Fibroblast of villous mesenchyme (primary cell): ENCODE data around the gene AARSD1. TPM values are rescaled to one million over a fixed set of nuclear protein-coding genes. Genes with fewer than 3 reads are reported as not detected.
"Not testable (repeated sequence)": the region's sequence is repeated elsewhere in the genome, so short reads cannot be mapped to it uniquely, and the experiment has no call there.

ENCODE experiments used
- DNase-seq: peaks from one replicate; pipeline ENCODE4 v3.0.0-alpha.2; 2010; ENCODE audit warnings: low read depth
- H3K4me3 ChIP-seq: 2 replicates; pipeline ENCODE4 v1.5.1; 2011; ENCODE audit warnings: low read depth, mild to moderate bottlenecking, low read length
- total RNA-seq: library from RNA; depleted of rRNA; stranded (reverse); fragments of >200 nt; gene quantifications from 2 replicates; pipeline ENCODE4 v1.2.3, GENCODE V29; 2012
- TF ChIP-seq, protein P1 (sequence below): IDR thresholded peaks from 2 replicates; pipeline ENCODE4 v1.5.1; 2012; ENCODE audit warnings: low read depth, mild to moderate bottlenecking, low read length; ENCODE audit not compliant: insufficient read depth

Gene AARSD1
- total RNA-seq, 1 donor: 16.0 TPM

DNA sequence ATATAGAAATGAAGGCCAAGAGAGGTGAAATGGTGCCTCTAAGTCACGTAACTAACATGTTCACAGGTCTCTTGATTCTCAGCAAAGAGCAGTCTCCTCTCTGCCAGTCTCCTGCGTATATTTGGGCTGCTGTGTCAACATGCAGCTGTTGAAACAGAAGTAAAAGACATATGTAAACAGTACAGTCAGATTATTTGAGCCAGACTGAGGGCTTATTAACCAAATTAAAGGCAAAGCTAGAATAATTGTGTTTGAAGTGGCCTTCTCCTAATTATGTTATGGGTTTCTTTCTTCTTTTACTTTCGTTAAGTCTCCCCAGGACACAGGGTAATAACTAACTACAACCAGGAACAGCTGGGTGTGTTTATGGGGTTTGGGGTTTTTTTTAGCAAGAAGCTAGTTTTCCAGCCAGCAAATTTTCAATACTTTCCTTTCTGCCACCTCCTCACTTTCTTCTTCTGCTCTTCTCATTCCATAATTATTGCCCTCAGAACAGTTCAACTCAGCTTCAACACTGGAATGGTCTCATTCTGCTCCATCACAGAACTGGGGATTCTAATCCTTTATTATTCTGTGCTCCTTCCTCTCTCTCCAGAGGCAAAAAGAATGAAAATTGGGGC is 45.2 kb downstream of the AARSD1 start:
- no peak for DNase-seq
- H3K4me3 ChIP-seq: no peak overlapping the region
- TF ChIP-seq, protein P1, sequence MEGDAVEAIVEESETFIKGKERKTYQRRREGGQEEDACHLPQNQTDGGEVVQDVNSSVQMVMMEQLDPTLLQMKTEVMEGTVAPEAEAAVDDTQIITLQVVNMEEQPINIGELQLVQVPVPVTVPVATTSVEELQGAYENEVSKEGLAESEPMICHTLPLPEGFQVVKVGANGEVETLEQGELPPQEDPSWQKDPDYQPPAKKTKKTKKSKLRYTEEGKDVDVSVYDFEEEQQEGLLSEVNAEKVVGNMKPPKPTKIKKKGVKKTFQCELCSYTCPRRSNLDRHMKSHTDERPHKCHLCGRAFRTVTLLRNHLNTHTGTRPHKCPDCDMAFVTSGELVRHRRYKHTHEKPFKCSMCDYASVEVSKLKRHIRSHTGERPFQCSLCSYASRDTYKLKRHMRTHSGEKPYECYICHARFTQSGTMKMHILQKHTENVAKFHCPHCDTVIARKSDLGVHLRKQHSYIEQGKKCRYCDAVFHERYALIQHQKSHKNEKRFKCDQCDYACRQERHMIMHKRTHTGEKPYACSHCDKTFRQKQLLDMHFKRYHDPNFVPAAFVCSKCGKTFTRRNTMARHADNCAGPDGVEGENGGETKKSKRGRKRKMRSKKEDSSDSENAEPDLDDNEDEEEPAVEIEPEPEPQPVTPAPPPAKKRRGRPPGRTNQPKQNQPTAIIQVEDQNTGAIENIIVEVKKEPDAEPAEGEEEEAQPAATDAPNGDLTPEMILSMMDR: no peak

GRCh38 chr17:42917236-42917603 is 47.0 kb downstream of the AARSD1 start:
- DNase-seq: no peak

GRCh38 chr17:42916388-42917235 is 47.6 kb downstream of the AARSD1 start:
- H3K4me3 ChIP-seq, DNase-seq: not testable (repeated sequence)

More at GRCh38 chr17:42917236-42917603, 47.0 kb downstream of the AARSD1 start:
- TF ChIP-seq, protein P1: no peak
- H3K4me3 ChIP-seq: no peak overlapping the region

DNA sequence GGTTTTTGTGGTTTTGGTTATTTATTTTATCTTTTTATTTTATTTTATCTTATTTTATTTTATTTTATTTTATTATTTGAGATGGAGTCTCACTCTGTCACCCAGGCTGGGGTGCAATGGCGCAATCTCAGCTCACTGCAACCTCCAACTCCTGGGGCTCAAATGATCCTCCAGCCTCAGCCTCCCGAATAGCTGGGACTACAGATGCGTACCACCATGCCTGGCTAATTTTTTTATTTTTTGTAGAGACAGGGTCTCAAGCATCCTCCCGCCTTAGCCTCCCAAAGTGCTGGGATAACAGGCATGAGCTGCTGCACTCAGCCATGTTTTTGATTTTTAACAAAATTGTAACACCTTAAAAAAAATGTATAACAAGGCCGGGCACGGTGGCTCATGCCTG is 49.0 kb downstream of the AARSD1 start:
- H3K4me3 ChIP-seq, DNase-seq: not testable (repeated sequence)

DNA sequence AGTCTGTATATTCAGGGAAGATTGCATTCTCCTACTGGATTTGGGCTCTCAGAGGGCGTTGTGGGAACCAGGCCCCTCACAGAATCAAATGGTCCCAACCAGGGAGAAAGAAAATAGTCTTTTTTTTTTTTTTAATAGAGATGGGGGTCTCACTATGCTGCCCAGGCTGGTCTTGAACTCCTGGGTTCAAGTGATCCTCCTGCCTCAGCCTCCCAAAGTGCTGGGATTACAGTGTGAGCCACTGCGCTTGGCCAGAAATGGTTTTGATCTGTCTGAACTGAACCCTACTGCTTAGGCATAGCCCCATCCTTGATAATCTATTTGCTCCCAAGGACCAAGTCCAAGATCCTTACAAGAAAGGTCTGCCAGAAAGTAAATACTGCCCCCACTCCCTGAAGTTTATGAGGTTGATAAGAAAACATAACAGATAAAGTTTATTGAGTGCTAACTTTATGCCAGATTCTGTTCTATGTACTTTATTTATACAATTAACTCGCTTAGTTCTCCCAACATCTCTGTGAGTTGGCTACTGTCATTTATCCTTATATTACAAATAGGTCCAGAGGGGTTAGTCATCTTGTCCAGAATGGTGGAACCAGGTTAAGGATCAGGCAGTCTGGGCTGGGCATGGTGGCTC is 50.2 kb downstream of the AARSD1 start:
- TF ChIP-seq, protein P1: no peak
- no peak overlapping the region for H3K4me3 ChIP-seq
- peak; percentile 20 for DNase-seq

GRCh38 chr17:42913522-42913921 is 50.7 kb downstream of the AARSD1 start:
- no peak for DNase-seq
- H3K4me3 ChIP-seq: no peak overlapping the region

DNA sequence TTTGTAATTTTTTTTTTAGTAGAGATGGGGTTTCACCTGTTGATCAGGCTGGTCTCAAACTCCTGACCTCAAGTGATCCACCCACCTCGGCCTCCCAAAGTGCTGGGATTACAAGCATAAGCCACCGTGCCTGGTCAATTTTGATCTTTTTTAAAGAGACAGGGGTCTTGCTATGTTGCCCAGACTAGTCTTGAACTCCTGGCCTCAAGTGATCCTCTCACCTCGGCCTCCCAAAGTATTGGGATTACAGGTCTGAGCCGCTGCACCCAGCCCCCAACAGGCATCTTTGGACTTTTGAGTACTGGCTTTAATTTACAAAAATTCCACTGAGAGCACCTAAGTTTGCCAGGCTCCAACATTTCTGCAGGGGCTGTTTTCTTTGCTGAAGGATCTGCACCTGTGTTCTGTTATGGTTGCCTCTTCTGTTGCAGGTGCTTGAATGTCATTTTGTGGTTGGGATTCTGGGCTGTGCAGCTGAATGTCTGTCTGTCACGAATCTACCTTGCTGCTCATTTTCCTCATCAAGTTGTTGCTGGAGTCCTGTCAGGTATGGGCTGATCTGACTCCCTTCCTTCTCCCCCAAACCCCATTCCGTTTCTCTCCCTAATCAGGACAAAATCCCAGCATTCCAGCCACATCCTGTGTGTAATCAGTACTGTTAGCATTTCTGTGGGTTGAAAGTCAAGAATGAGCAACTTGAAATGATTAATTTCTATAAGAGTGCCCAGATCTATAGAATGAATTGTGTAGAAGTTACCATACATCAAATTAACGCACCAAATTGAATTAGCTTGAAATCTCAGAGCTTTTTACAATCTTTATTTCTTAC is 55.2 kb downstream of the AARSD1 start:
- TF ChIP-seq, protein P1: no peak
- peak; percentile 30 for DNase-seq
- H3K4me3 ChIP-seq: no peak overlapping the region

More at GRCh38 chr17:42913522-42913921, 50.7 kb downstream of the AARSD1 start:
- TF ChIP-seq, protein P1: no peak
